A204.1 (cell line): ENCODE measurements around the gene STXBP5.
A peak's percentile ranks its signal among the peaks of the same experiment; 100 is the strongest.

Experiments
- FAIRE-seq: peaks from 2 replicates; lab custom pipeline; 2012; peaks lifted over from hg19 to GRCh38; lab: Jason Lieb, UNC

The STXBP5 gene

GRCh38 chr6:147178355-147178754, 25.9 kb upstream of the STXBP5 start:
- no peak for FAIRE-seq

GRCh38 chr6:147179809-147180208, 24.4 kb upstream of the STXBP5 start:
- FAIRE-seq: no peak

GRCh38 chr6:147180926-147181325, 23.3 kb upstream of the STXBP5 start:
- no peak for FAIRE-seq

- no peak for FAIRE-seq
Observed at GRCh38 chr6:147184379-147184778, 19.8 kb upstream of the STXBP5 start.

GRCh38 chr6:147185216-147185615, 19.0 kb upstream of the STXBP5 start:
- no peak for FAIRE-seq

- no peak for FAIRE-seq
Observed at GRCh38 chr6:147190556-147190955, 13.7 kb upstream of the STXBP5 start.

GRCh38 chr6:147192278-147192911, 11.8 kb upstream of the STXBP5 start:
- FAIRE-seq: no peak

GRCh38 chr6:147194652-147195411, 9.4 kb upstream of the STXBP5 start:
- FAIRE-seq: no peak

GRCh38 chr6:147195510-147195909, 8.7 kb upstream of the STXBP5 start:
- FAIRE-seq: no peak

GRCh38 chr6:147195987-147196386, 8.2 kb upstream of the STXBP5 start:
- no peak for FAIRE-seq

- FAIRE-seq: no peak
Observed at GRCh38 chr6:147200711-147201110, 3.5 kb upstream of the STXBP5 start.

- no peak for FAIRE-seq
Observed at GRCh38 chr6:147201885-147202515, 2.2 kb upstream of the STXBP5 start.

- peak; percentile 96 for FAIRE-seq
Observed at GRCh38 chr6:147202516-147203310, 1.5 kb upstream of the STXBP5 start.

- no peak for FAIRE-seq
Observed at GRCh38 chr6:147203311-147204059, 732 bp upstream of the STXBP5 start.

GRCh38 chr6:147204843-147205311, 660 bp downstream of the STXBP5 start:
- FAIRE-seq: no peak

- no peak for FAIRE-seq
Observed at GRCh38 chr6:147205690-147206600, 1.7 kb downstream of the STXBP5 start.

GRCh38 chr6:147207351-147207750, 3.1 kb downstream of the STXBP5 start:
- no peak for FAIRE-seq

- FAIRE-seq: peak; percentile 23
Observed at GRCh38 chr6:147207837-147208754, 3.9 kb downstream of the STXBP5 start.

GRCh38 chr6:147209762-147210449, 5.7 kb downstream of the STXBP5 start:
- no peak for FAIRE-seq
